ENCODE data around the gene ATXN7L1.

DNA sequence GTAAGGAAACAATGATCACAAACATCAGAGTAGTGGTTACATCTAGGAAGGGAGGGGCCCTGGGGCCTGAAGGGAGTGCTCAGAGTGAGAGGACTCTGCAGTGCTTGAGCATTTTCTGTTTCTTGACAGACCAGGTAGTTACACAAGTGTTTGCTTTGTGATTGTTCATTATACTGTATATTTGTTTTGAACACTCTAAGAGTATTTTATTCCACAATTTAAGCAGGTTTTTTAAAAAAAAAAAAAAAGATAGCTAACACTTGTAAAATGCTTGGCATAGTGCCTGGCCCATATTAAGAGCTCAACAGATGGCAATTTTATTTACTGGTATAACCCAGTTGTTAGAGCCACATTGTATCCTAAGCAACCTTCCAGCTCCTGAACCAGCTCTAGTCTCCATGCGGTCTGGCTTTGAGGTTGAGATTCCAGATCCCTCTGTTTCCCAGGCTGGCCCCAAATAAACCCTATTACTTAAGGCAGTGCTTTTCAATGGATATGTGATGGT lies 20.1 kb upstream of the ATXN7L1 start:
- TF ChIP-seq ZNF232 (CRISPR knock-in tag; IDR thresholded peaks at IDR 0.05) (no peak), CTCF (IDR thresholded peaks at IDR 0.05) (no peak), CBFB (CRISPR knock-in tag; IDR thresholded peaks at IDR 0.05; ENCODE audit: low read depth) (no peak), E2F5 (CRISPR knock-in tag; IDR thresholded peaks at IDR 0.05) (no peak), GABPB1 (CRISPR knock-in tag; IDR thresholded peaks at IDR 0.05) (no peak), SOX15 (CRISPR knock-in tag; IDR thresholded peaks at IDR 0.05) (no peak), ATF6 (CRISPR knock-in tag; IDR thresholded peaks at IDR 0.05) (no peak)
- TF ChIP-seq, protein P1, sequence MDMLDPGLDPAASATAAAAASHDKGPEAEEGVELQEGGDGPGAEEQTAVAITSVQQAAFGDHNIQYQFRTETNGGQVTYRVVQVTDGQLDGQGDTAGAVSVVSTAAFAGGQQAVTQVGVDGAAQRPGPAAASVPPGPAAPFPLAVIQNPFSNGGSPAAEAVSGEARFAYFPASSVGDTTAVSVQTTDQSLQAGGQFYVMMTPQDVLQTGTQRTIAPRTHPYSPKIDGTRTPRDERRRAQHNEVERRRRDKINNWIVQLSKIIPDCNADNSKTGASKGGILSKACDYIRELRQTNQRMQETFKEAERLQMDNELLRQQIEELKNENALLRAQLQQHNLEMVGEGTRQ (CRISPR knock-in tag; IDR thresholded peaks at IDR 0.05), result no peak
